Brain microvascular endothelial cell (primary cell): ENCODE data around the gene RTN4IP1.

Experiments used
- DNase-seq: peaks from one replicate; pipeline ENCODE4 v3.0.0-alpha.2; 2020
- H3K27ac ChIP-seq: fragments of 250-450 bp; sonication (Bioruptor Pico); 2 replicates; pipeline ENCODE4 v1.5.1; 2020; ENCODE audit warnings: mild to moderate bottlenecking, moderate library complexity
- H3K27me3 ChIP-seq: fragments of 250-450 bp; sonication (Bioruptor Pico); replicated peaks from 2 replicates; pipeline ENCODE4 v1.5.1; 2020; ENCODE audit warnings: mild to moderate bottlenecking
- H3K36me3 ChIP-seq: fragments of 250-450 bp; sonication (Bioruptor Pico); replicated peaks from 2 replicates; pipeline ENCODE4 v1.5.1; 2020; ENCODE audit warnings: mild to moderate bottlenecking
- H3K4me3 ChIP-seq: 2 replicates; pipeline ENCODE4 v1.5.1; 2011; ENCODE audit warnings: low read depth, mild to moderate bottlenecking, control low read depth, low read length, moderate library complexity
- in situ Hi-C: cut with HindIII; loops from 2 replicates; pipeline ENCODE4 v1.10.0; 2017; ENCODE audit warnings: low sequenced_read_pairs, low pct_ligation_motif_present
- TF ChIP-seq, protein P1 (sequence below): IDR thresholded peaks from 2 replicates; pipeline ENCODE4 v1.5.1; 2011; ENCODE audit warnings: low read depth, mild to moderate bottlenecking, moderate library complexity, low read length, control low read depth, inconsistent platforms; ENCODE audit errors: missing control alignments

Gene RTN4IP1, protein sequence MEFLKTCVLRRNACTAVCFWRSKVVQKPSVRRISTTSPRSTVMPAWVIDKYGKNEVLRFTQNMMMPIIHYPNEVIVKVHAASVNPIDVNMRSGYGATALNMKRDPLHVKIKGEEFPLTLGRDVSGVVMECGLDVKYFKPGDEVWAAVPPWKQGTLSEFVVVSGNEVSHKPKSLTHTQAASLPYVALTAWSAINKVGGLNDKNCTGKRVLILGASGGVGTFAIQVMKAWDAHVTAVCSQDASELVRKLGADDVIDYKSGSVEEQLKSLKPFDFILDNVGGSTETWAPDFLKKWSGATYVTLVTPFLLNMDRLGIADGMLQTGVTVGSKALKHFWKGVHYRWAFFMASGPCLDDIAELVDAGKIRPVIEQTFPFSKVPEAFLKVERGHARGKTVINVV

GRCh38 chr6:106629103-106629858 is at the start of gene RTN4IP1, which contains the start of gene QRSL1:
Gene RTN4IP1 (minus strand): TSS chr6:106629498. CDS start chr6:106629021, 477 bp downstream.
Gene QRSL1 (plus strand): TSS chr6:106629578. CDS start chr6:106629682, 104 bp downstream.
- in situ Hi-C loops, result no loop called here

DNA sequence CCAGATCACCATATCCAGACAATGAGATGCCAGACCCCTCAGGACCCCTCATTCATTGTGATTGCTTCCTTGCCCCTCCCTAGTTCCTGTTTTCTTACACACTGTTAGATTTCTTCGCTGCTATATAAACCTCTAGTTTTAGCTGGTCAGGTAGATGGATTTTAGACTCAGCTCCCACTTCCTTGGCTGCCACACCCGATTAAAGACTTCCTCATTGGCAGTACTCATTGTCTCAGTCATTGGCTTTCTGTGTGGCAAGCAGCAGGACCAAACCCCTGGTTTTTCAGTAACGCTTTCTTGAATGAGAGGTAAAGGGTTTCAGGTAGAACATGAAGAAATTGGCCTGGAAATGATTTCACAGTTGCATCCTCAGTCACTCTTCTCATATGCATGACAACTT is 48.0 kb upstream of the RTN4IP1 start:
- no peak overlapping the region for H3K4me3 ChIP-seq
- H3K36me3 ChIP-seq, result no peaks in the 10 kb centered on the region
- in situ Hi-C loops, result no loop called here
- H3K27me3 ChIP-seq, result no peaks in the 10 kb centered on the region
- DNase-seq, result no peak
- no peak overlapping the region for H3K27ac ChIP-seq
- TF ChIP-seq, protein P1, sequence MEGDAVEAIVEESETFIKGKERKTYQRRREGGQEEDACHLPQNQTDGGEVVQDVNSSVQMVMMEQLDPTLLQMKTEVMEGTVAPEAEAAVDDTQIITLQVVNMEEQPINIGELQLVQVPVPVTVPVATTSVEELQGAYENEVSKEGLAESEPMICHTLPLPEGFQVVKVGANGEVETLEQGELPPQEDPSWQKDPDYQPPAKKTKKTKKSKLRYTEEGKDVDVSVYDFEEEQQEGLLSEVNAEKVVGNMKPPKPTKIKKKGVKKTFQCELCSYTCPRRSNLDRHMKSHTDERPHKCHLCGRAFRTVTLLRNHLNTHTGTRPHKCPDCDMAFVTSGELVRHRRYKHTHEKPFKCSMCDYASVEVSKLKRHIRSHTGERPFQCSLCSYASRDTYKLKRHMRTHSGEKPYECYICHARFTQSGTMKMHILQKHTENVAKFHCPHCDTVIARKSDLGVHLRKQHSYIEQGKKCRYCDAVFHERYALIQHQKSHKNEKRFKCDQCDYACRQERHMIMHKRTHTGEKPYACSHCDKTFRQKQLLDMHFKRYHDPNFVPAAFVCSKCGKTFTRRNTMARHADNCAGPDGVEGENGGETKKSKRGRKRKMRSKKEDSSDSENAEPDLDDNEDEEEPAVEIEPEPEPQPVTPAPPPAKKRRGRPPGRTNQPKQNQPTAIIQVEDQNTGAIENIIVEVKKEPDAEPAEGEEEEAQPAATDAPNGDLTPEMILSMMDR, result no peak

More at GRCh38 chr6:106629103-106629858, at the start of gene RTN4IP1, which contains the start of gene QRSL1:
- Histone ChIP-seq H3K4me3 (peak within 1 kb of the TSS; percentile 78), H3K27me3 (no peaks in the 10 kb centered on the region), H3K27ac (peak within 1 kb of the TSS; percentile 80), H3K36me3 (no peaks in the 10 kb centered on the region)
- DNase-seq, result peak; percentile 91
- TF ChIP-seq, protein P1, result no peak

GRCh38 chr6:106674541-106675229 is 45.4 kb upstream of the RTN4IP1 start:
- in situ Hi-C loops, result no loop called here
- TF ChIP-seq, protein P1, result no peak
- no peaks in the 10 kb centered on the region for H3K27me3 ChIP-seq
- DNase-seq, result no peak
- H3K4me3 ChIP-seq, result no peak overlapping the region
- no peak overlapping the region for H3K27ac ChIP-seq
- H3K36me3 ChIP-seq, result no peaks in the 10 kb centered on the region

GRCh38 chr6:106671651-106672050 is 42.4 kb upstream of the RTN4IP1 start:
- Histone ChIP-seq H3K36me3 (no peaks in the 10 kb centered on the region), H3K4me3 (no peak overlapping the region), H3K27ac (no peak overlapping the region), H3K27me3 (no peaks in the 10 kb centered on the region)
- TF ChIP-seq, protein P1, result no peak
- no peak for DNase-seq
- in situ Hi-C loops, result no loop called here

- Histone ChIP-seq H3K27ac (no peak overlapping the region), H3K4me3 (no peak overlapping the region), H3K36me3 (no peaks in the 10 kb centered on the region), H3K27me3 (no peaks in the 10 kb centered on the region)
- in situ Hi-C loops, result no loop called here
- no peak for DNase-seq
- TF ChIP-seq, protein P1, result no peak
These were observed 40.9 kb upstream of the RTN4IP1 start for GRCh38 chr6:106670236-106670635.
